MCF 10A (cell line): ENCODE measurements around the gene HADHB. TPM values are rescaled to one million over a fixed set of nuclear protein-coding genes. Genes with fewer than 3 reads are reported as not detected.
"Not testable (repeated sequence)": the region's sequence is repeated elsewhere in the genome, so short reads cannot be mapped to it uniquely, and the experiment has no call there.

Source experiments
- BruUV-seq: library from RNA; stranded (reverse); fragments of 400-500 nt; replicated peaks from 2 replicates; lab custom pipeline; 2021; lab: Mats Ljungman, UMichigan
- CTCF ChIA-PET: fragments of 300-600 bp; sonication (Branson Sonifier 250); formaldehyde crosslinking; extraction: SDS; loops from one replicate; lab custom pipeline; 2021; ENCODE audit warnings: antibody characterized with exemption, inconsistent platforms; lab: Yijun Ruan, JAX
- POLR2A ChIA-PET: fragments of 300-600, 350-650 bp; sonication (Branson Sonifier 250); formaldehyde crosslinking; extraction: SDS; loops from one replicate; lab custom pipeline; 2020; ENCODE audit warnings: antibody characterized with exemption, inconsistent platforms; lab: Yijun Ruan, JAX
- DNase-seq: peaks from one replicate; pipeline ENCODE4 v3.0.0-alpha.2; 2018; ENCODE audit not compliant: unreplicated experiment
- H3K27ac Mint-ChIP-seq: one replicate; pipeline ENCODE4 v1.8.0; 2022; ENCODE audit warnings: mild to moderate bottlenecking, low read depth, mixed read lengths; ENCODE audit not compliant: unreplicated experiment
- H3K27me3 Mint-ChIP-seq: one replicate; pipeline ENCODE4 v1.8.0; 2022; ENCODE audit warnings: mixed read lengths; ENCODE audit not compliant: insufficient read depth, unreplicated experiment
- H3K36me3 Mint-ChIP-seq: one replicate; pipeline ENCODE4 v1.8.0; 2022; ENCODE audit warnings: mild to moderate bottlenecking, moderate library complexity, mixed read lengths; ENCODE audit not compliant: insufficient read depth, unreplicated experiment
- H3K4me1 Mint-ChIP-seq: one replicate; pipeline ENCODE4 v1.8.0; 2022; ENCODE audit warnings: mixed read lengths; ENCODE audit not compliant: insufficient read depth, unreplicated experiment
- H3K4me3 Mint-ChIP-seq: one replicate; pipeline ENCODE4 v1.8.0; 2022; ENCODE audit warnings: mild to moderate bottlenecking, moderate library complexity, mixed read lengths; ENCODE audit not compliant: unreplicated experiment
- H3K9me3 Mint-ChIP-seq: one replicate; pipeline ENCODE4 v1.8.0; 2022; ENCODE audit warnings: mixed read lengths; ENCODE audit not compliant: unreplicated experiment
- intact Hi-C: fragments of 100-400 bp; cut with micrococcal nuclease; formaldehyde crosslinking; loops from 2 replicates; pipeline ENCODE4 v1.14.1; 2022
- total RNA-seq: library from RNA; stranded (reverse); gene quantifications from 2 replicates; pipeline ENCODE4 v1.2.3, GENCODE V29; 2022
- TF ChIP-seq, protein P1 (sequence below): fragments of 200-600 bp; IDR thresholded peaks from one replicate; pipeline ENCODE4 v1.8.0; 2022; ENCODE audit warnings: antibody characterized with exemption, mild to moderate bottlenecking; ENCODE audit not compliant: unreplicated experiment

The HADHB gene
- total RNA-seq, 1 experiment from 2014 or later = 143 TPM

GRCh38 chr2:26246818-26247217 is 2.1 kb downstream of the HADHB start:
- H3K27me3 Mint-ChIP-seq = no peaks in the 10 kb centered on the region
- H3K36me3 Mint-ChIP-seq = peaks cover 20% of the 10 kb centered on the region
- peak overlapping the region; percentile 97 for H3K4me3 Mint-ChIP-seq
- no peaks in the 10 kb centered on the region for H3K9me3 Mint-ChIP-seq
- DNase-seq = peak; percentile 83
- H3K4me1 Mint-ChIP-seq = peaks cover 10% of the 10 kb centered on the region
- TF ChIP-seq, protein P1, sequence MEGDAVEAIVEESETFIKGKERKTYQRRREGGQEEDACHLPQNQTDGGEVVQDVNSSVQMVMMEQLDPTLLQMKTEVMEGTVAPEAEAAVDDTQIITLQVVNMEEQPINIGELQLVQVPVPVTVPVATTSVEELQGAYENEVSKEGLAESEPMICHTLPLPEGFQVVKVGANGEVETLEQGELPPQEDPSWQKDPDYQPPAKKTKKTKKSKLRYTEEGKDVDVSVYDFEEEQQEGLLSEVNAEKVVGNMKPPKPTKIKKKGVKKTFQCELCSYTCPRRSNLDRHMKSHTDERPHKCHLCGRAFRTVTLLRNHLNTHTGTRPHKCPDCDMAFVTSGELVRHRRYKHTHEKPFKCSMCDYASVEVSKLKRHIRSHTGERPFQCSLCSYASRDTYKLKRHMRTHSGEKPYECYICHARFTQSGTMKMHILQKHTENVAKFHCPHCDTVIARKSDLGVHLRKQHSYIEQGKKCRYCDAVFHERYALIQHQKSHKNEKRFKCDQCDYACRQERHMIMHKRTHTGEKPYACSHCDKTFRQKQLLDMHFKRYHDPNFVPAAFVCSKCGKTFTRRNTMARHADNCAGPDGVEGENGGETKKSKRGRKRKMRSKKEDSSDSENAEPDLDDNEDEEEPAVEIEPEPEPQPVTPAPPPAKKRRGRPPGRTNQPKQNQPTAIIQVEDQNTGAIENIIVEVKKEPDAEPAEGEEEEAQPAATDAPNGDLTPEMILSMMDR = no peak
- H3K27ac Mint-ChIP-seq = peak overlapping the region; percentile 99
- ChIA-PET POLR2A (interaction anchor here (0.6 to 13.1 kb wide), 25 partner anchors 8 to 1110 kb away, joined by 3 to 694 read pairs (median 6); partner anchors contain the start of genes ADGRF3, GTF3C2 and SELENOI), CTCF (interaction anchor here (0.7 to 2.6 kb wide), 6 partner anchors 11 to 99 kb away, joined by 3 to 14 read pairs (median 6); partner anchors contain the start of gene SELENOI)
- BruUV-seq = no TSS peak
- intact Hi-C loops = loop anchor here (1.0 to 5.0 kb wide), 3 partner anchors 54 to 100 kb away; partner anchors contain the start of genes ADGRF3 and SELENOI

- BruUV-seq = no TSS peak
- H3K27ac Mint-ChIP-seq = no peak overlapping the region
- H3K9me3 Mint-ChIP-seq = no peaks in the 10 kb centered on the region
- POLR2A ChIA-PET = interaction anchor here (1.0 to 11.2 kb wide), 3 partner anchors 11 to 106 kb away, joined by 3 to 694 read pairs (median 4); no protein-coding TSS in a partner anchor
- CTCF ChIA-PET = interaction anchor here (1.1 kb wide), 1 partner anchor 69 kb away, joined by 3 read pairs; no protein-coding TSS in a partner anchor
- H3K4me3 Mint-ChIP-seq = no peak overlapping the region
- DNase-seq = no peak
- no peaks in the 10 kb centered on the region for H3K27me3 Mint-ChIP-seq
- H3K4me1 Mint-ChIP-seq = peaks cover 10% of the 10 kb centered on the region
- intact Hi-C loops = loop anchor here (5.0 kb wide), 1 partner anchor 98 kb away; the partner anchor contains the start of genes ADGRF3 and SELENOI
- TF ChIP-seq, protein P1 = no peak
- peaks cover 26% of the 10 kb centered on the region for H3K36me3 Mint-ChIP-seq
Observed at GRCh38 chr2:26249625-26250024, 4.9 kb downstream of the HADHB start.

DNA sequence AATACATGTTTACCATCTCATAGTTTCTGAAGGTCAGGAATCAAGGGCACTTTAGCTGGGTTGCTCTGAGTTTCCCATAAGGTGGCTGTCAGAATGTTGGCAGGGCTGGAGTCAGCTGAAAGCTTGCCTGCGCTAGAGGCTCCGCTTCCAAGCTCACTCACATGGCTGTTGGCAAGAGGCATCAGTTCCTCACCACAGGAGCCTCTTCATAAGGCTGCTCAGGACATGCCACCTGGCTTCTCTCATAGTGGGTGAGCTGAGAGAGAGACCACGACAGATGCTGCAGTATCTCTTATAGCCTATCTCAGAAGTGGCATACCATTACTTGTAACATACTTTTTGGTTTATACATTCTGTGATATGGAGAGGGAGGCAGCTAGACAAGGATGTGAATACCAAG is 7.2 kb downstream of the HADHB start:
- intact Hi-C loops = no loop called here
- TF ChIP-seq, protein P1 = no peak
- no peak overlapping the region for H3K4me3 Mint-ChIP-seq
- POLR2A ChIA-PET = interaction anchor here (0.6 to 11.2 kb wide), 5 partner anchors 13 to 93 kb away, joined by 3 to 694 read pairs (median 4); partner anchors contain the start of gene SELENOI
- CTCF ChIA-PET = interaction anchor here (1.0 to 1.6 kb wide), 3 partner anchors 8 to 96 kb away, joined by 3 to 4 read pairs (median 3); no protein-coding TSS in a partner anchor
- H3K9me3 Mint-ChIP-seq = no peaks in the 10 kb centered on the region
- BruUV-seq = no TSS peak
- no peaks in the 10 kb centered on the region for H3K27me3 Mint-ChIP-seq
- H3K4me1 Mint-ChIP-seq = peaks cover 4% of the 10 kb centered on the region
- no peak for DNase-seq
- H3K27ac Mint-ChIP-seq = no peak overlapping the region
- H3K36me3 Mint-ChIP-seq = peaks cover 30% of the 10 kb centered on the region

DNA sequence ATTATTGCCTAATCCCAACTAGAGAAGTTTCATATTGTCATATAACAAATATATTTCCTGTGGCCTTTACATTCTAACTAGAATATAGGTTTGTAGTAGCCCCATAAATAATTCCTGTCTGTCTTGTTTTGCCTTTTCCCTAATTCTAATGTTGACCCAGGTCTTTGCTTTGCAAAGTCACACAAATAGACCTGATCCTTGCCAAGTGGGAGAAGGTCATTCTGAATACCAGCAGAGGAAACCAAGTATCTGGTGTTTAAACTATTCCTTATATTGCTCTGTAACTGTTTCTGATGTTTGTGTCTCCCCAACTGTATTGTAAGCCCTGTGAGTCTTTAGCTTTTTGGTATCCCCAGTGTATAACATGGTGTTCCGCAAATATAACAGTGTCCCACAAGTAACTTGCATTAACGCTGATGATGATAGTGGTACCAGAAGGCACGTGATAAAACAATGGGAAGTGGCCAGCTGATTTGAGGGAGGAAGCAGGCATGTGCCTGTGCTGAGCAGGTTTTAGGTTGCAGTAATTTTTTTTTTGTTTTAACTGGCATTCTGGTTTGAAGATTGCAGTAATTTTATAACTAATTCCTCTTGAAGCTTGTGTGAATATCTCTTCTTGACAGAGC is 11.1 kb downstream of the HADHB start:
- DNase-seq = no peak
- TF ChIP-seq, protein P1 = no peak
- Mint-ChIP-seq H3K36me3 (peaks cover 59% of the 10 kb centered on the region), H3K9me3 (no peaks in the 10 kb centered on the region), H3K4me1 (no peaks in the 10 kb centered on the region), H3K27ac (peak overlapping the region; percentile 28), H3K27me3 (no peaks in the 10 kb centered on the region), H3K4me3 (no peak overlapping the region)
- intact Hi-C loops = no loop called here
- no TSS peak for BruUV-seq
- ChIA-PET CTCF (interaction anchor here (0.7 to 0.9 kb wide), 2 partner anchors 8 to 10 kb away, joined by 3 to 4 read pairs; no protein-coding TSS in a partner anchor), POLR2A (interaction anchor here (0.6 to 2.1 kb wide), 6 partner anchors 9 to 522 kb away, joined by 3 to 6 read pairs (median 4); no protein-coding TSS in a partner anchor)

- BruUV-seq, H3K4me3 Mint-ChIP-seq, H3K9me3 Mint-ChIP-seq, H3K27ac Mint-ChIP-seq, intact Hi-C loops, DNase-seq, H3K27me3 Mint-ChIP-seq, H3K4me1 Mint-ChIP-seq: not testable (repeated sequence)
- H3K36me3 Mint-ChIP-seq = peaks cover 74% of the 10 kb centered on the region
- ChIA-PET POLR2A (interaction anchor here (0.6 to 20.6 kb wide), 5 partner anchors 11 to 46 kb away, joined by 3 to 694 read pairs (median 8); partner anchors contain the start of genes HADHA and HADHB), CTCF (interaction anchor here (0.5 to 1.9 kb wide), 5 partner anchors 11 to 212 kb away, joined by 3 to 5 read pairs (median 3); no protein-coding TSS in a partner anchor)
Observed at GRCh38 chr2:26258836-26259235, 14.1 kb downstream of the HADHB start.
